GM18867 (cell line): Measurements from ENCODE around the gene SPATA31A1.
"Not testable (repeated sequence)": the region's sequence is repeated elsewhere in the genome, so short reads cannot be mapped to it uniquely, and the experiment has no call there.

Source experiments
- ATAC-seq: cut with Tn5 transposase; IDR thresholded peaks from one replicate; pipeline ENCODE4 v1.9.1; 2021; ENCODE audit warnings: mild to moderate bottlenecking, moderate library complexity; ENCODE audit not compliant: unreplicated experiment

Gene SPATA31A1

DNA sequence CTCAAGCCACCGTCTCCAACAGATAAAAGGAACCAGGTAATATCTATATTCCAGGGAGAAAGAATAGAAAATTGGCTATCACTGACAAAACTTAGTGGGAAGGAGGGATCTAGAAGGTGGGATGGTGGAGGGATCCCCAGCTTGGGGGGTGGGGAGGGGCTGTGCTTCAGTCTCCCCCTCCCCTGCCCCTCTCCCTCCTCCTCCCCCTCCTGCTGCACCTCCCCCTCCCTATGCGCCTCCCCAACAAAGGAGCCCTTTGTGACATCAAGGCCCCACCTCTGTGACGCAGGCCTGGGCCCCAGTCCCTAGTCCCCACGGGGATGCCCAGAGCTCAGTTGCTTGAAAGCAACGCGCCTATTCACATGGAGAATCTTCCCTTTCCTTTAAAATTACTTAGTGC is at the start of gene SPATA31A1:
SPATA31A1 (plus strand) TSS at position 301 of the 400 bp plus-strand sequence; CDS start at position 363, 62 bp downstream.
- ATAC-seq, result not testable (repeated sequence)

DNA sequence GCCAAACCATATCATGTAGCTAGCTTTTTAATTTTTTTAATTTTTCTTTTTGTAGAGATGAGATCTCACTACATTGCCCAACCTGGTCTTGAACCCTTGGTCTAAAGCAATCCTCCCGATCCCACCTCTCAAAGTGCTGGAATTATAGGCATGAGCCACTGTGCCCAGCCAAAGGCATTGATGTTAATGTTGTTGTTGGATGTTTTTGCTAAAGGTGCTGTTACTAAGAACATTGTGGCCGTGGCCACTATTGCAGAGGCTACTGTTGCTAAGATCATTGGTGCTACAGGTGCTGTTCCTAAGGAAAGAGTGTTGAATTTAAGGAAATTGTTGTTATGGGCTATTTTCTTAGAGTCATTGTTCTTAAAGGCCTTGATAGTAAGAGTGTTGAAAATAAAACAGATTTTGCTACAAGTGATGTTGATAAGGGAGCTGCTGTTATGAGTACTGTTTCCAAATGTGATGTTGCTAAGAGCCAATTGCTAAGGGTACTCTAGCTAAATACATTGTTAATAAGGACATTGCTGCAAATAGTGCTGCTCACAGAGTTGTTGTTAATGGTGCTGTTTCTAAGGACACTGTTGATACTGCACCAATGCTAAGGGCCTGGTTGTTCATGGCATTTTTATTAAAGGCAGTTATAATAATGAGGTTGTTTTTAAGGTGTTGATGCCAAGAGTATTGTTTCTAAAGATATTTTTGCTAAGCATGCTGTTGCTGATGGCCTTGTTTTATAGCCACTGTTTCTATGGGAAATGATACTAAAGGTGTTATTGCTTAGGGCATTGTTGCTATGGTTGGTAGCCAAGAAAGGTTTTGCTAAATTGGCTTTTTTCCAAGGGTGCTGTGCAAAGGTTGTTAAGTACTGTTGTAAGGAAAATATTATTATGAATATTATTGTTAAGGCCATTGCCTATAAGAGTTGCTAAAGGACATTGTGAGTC is 52.1 kb downstream of the SPATA31A1 start:
- ATAC-seq, result not testable (repeated sequence)

DNA sequence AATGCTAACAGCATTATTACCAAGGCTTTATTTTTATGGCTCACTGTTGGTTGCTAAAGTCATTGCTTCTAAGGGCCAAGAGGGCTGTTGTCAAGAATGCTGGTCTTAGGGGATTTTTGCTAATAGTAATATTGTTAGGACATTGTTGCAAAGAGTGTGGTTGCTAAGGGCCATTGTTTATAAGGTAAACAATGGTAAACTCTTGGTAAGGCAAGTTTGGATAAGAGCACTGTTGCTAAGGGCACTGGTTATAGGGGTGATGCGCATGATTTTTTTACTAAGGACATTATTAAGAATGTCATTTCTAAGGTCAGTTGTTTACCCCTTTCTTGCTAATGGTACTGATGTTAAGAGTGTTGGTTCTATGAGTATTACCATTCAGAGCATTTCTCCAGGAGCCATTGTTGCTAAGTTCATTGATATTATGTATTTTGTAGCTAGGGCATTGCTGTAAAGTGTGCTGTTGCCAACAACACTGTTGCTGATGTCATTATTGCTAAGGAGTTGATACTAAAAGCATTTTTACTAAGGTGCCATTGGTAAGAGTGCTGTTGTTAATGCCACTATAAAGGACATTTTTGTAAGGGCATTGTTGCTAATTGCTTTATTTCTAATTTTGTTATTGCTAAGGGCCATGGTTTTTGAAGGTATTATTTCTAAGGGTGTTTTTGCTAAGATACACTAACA is 55.9 kb downstream of the SPATA31A1 start:
- not testable (repeated sequence) for ATAC-seq
